HepG2 (cell line): ENCODE results near the gene NLRX1. TPM values are rescaled to one million over a fixed set of nuclear protein-coding genes. Genes with fewer than 3 reads are reported as not detected.
A peak's percentile ranks its signal among the peaks of the same experiment; 100 is the strongest.

Source experiments
- ELF1 ChIP-seq: sonication (generic); formaldehyde crosslinking; IDR thresholded peaks from 2 replicates; pipeline ENCODE4 v1.4.0; 2020; ENCODE audit warnings: missing genetic modification reagents
- MBNL3 ChIP-seq: fragments of 250-450 bp; sonication (Bioruptor Pico); conservative IDR thresholded peaks from 2 replicates; pipeline ENCODE4 v1.8.0; 2022; ENCODE audit warnings: mild to moderate bottlenecking, inconsistent platforms
- MXI1 ChIP-seq: IDR thresholded peaks from 3 replicates; pipeline ENCODE4 v1.6.1; 2012; ENCODE audit warnings: low read depth, low read length, inconsistent platforms, borderline replicate concordance
- NKX3-1 ChIP-seq: sonication (generic); formaldehyde crosslinking; IDR thresholded peaks from 2 replicates; pipeline ENCODE4 v1.5.0; 2020; ENCODE audit warnings: missing genetic modification reagents
- NPAS2 ChIP-seq: sonication (generic); formaldehyde crosslinking; IDR thresholded peaks from 2 replicates; pipeline ENCODE4 v1.8.0; 2022; ENCODE audit warnings: mild to moderate bottlenecking, missing genetic modification reagents, borderline replicate concordance
- PHF20 ChIP-seq: sonication (generic); formaldehyde crosslinking; IDR thresholded peaks from 2 replicates; pipeline ENCODE4 v1.5.0; 2020; ENCODE audit warnings: mild to moderate bottlenecking, missing genetic modification reagents
- RARA ChIP-seq: IDR thresholded peaks from 2 replicates; pipeline ENCODE4 v1.6.1; 2016; ENCODE audit warnings: missing genetic modification reagents, missing compliant biosample characterization
- SATB2 ChIP-seq: sonication (generic); formaldehyde crosslinking; IDR thresholded peaks from 2 replicates; pipeline ENCODE4 v1.5.0; 2020; ENCODE audit warnings: missing genetic modification reagents
- SMAD3 ChIP-seq: sonication (generic); formaldehyde crosslinking; IDR thresholded peaks from 2 replicates; pipeline ENCODE4 v1.4.0; 2020; ENCODE audit warnings: missing genetic modification reagents
- TAF1 ChIP-seq: sonication (generic); formaldehyde crosslinking; IDR thresholded peaks from 2 replicates; pipeline ENCODE4 v1.4.0; 2020; ENCODE audit warnings: missing genetic modification reagents
- ZNF17 ChIP-seq: sonication (generic); formaldehyde crosslinking; IDR thresholded peaks from 2 replicates; pipeline ENCODE4 v1.5.0; 2020; ENCODE audit warnings: mild to moderate bottlenecking, missing genetic modification reagents
- ZNF468 ChIP-seq: sonication (generic); formaldehyde crosslinking; IDR thresholded peaks from 2 replicates; pipeline ENCODE4 v1.8.0; 2022; ENCODE audit warnings: mild to moderate bottlenecking, moderate library complexity, missing genetic modification reagents
- ZNF775 ChIP-seq: sonication (generic); formaldehyde crosslinking; IDR thresholded peaks from 2 replicates; pipeline ENCODE4 v1.4.0; 2020; ENCODE audit warnings: missing genetic modification reagents, mild to moderate bottlenecking, moderate library complexity, borderline replicate concordance
- ZSCAN21 ChIP-seq: sonication (generic); formaldehyde crosslinking; IDR thresholded peaks from 2 replicates; pipeline ENCODE4 v1.8.0; 2022; ENCODE audit warnings: mild to moderate bottlenecking, missing genetic modification reagents, moderate library complexity, borderline replicate concordance
- polyA plus RNA-seq, 8 experiments: library from polyadenylated mRNA; depleted of rRNA in 3 of 8; stranded (reverse) in 7 of 8; unstranded in 1 of 8; fragments of >200 nt; fragmentation: Illumina TruSeq in 4 of 8; extraction: Trizol in 4 of 8; gene quantifications; 2 replicates each; pipeline versions ENCODE4 v1.2.1 to v1.2.3, GENCODE V29; 2011 to 2016; ENCODE audit warnings: low read depth in 4 of 8, missing spikeins in 1 of 8, mixed read lengths in 1 of 8; ENCODE audit not compliant: insufficient read depth in 1 of 8
- total RNA-seq, 5 experiments: library from RNA; depleted of rRNA; stranded (reverse); fragments of >200 nt; fragmentation: Illumina TruSeq; extraction: Trizol; gene quantifications; 2 replicates each; pipeline ENCODE4 v1.2.3, GENCODE V29; 2016; ENCODE audit warnings: low read depth in 1 of 5
- TF ChIP-seq, protein P1 (sequence below): sonication (generic); formaldehyde crosslinking; IDR thresholded peaks from 2 replicates; pipeline ENCODE4 v1.4.0; 2020; ENCODE audit warnings: missing genetic modification reagents
- TF ChIP-seq, protein P2 (sequence below): sonication (generic); formaldehyde crosslinking; IDR thresholded peaks from 2 replicates; pipeline ENCODE4 v1.8.1; 2022; ENCODE audit warnings: mild to moderate bottlenecking, missing genetic modification reagents
- TF ChIP-seq, protein P3 (sequence below): sonication (generic); formaldehyde crosslinking; IDR thresholded peaks from 2 replicates; pipeline ENCODE4 v1.4.0; 2020; ENCODE audit warnings: low read depth, mild to moderate bottlenecking, missing genetic modification reagents
- TF ChIP-seq, protein P4 (sequence below): sonication (generic); formaldehyde crosslinking; IDR thresholded peaks from 2 replicates; pipeline ENCODE4 v1.8.0; 2022; ENCODE audit warnings: low read depth, missing genetic modification reagents
- TF ChIP-seq, protein P5 (sequence below): sonication (generic); formaldehyde crosslinking; IDR thresholded peaks from 2 replicates; pipeline ENCODE4 v1.4.0; 2020; ENCODE audit warnings: mild to moderate bottlenecking, missing genetic modification reagents

NLRX1 gene
- total and polyA plus RNA-seq, 2 of the 13 experiments (the other 11 are each of a cell fraction or from before 2014, with no cell fraction given) = 8.7 to 11.0 TPM

DNA sequence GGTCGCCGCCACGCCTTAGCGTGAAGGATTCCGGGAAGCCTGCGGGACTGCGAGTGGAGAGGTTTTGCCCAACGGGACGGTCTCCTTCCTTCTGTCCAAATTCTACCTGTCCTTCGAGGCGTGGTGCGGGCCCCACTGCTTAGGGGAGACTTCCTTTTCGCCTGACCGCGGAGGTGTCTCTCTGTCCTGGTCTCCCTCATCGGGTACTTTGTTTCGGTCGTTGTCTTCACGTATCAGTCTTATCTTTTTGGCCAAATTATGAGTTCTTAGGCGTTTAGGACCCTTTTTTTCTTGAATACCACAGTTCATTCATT, 46.8 kb upstream of the NLRX1 start (continued):
- TF ChIP-seq, protein P1, sequence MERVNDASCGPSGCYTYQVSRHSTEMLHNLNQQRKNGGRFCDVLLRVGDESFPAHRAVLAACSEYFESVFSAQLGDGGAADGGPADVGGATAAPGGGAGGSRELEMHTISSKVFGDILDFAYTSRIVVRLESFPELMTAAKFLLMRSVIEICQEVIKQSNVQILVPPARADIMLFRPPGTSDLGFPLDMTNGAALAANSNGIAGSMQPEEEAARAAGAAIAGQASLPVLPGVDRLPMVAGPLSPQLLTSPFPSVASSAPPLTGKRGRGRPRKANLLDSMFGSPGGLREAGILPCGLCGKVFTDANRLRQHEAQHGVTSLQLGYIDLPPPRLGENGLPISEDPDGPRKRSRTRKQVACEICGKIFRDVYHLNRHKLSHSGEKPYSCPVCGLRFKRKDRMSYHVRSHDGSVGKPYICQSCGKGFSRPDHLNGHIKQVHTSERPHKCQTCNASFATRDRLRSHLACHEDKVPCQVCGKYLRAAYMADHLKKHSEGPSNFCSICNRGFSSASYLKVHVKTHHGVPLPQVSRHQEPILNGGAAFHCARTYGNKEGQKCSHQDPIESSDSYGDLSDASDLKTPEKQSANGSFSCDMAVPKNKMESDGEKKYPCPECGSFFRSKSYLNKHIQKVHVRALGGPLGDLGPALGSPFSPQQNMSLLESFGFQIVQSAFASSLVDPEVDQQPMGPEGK (CRISPR knock-in tag) = no peak
- TF ChIP-seq ZNF468 = no peak
- TF ChIP-seq SATB2 (CRISPR knock-in tag) = no peak
- no peak for TF ChIP-seq NKX3-1
- no peak for TF ChIP-seq NPAS2 (CRISPR knock-in tag)
- 0 out of 2 replicates have a peak, but pooled peaks have one; percentile 17 for TF ChIP-seq SMAD3 (CRISPR knock-in tag)
- no peak for TF ChIP-seq ELF1 (CRISPR knock-in tag)
- TF ChIP-seq, protein P2, sequence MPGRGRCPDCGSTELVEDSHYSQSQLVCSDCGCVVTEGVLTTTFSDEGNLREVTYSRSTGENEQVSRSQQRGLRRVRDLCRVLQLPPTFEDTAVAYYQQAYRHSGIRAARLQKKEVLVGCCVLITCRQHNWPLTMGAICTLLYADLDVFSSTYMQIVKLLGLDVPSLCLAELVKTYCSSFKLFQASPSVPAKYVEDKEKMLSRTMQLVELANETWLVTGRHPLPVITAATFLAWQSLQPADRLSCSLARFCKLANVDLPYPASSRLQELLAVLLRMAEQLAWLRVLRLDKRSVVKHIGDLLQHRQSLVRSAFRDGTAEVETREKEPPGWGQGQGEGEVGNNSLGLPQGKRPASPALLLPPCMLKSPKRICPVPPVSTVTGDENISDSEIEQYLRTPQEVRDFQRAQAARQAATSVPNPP = no peak
- TF ChIP-seq, protein P3, sequence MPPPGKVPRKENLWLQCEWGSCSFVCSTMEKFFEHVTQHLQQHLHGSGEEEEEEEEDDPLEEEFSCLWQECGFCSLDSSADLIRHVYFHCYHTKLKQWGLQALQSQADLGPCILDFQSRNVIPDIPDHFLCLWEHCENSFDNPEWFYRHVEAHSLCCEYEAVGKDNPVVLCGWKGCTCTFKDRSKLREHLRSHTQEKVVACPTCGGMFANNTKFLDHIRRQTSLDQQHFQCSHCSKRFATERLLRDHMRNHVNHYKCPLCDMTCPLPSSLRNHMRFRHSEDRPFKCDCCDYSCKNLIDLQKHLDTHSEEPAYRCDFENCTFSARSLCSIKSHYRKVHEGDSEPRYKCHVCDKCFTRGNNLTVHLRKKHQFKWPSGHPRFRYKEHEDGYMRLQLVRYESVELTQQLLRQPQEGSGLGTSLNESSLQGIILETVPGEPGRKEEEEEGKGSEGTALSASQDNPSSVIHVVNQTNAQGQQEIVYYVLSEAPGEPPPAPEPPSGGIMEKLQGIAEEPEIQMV (CRISPR knock-in tag) = no peak
- TF ChIP-seq MXI1 = no peak
- TF ChIP-seq, protein P4, sequence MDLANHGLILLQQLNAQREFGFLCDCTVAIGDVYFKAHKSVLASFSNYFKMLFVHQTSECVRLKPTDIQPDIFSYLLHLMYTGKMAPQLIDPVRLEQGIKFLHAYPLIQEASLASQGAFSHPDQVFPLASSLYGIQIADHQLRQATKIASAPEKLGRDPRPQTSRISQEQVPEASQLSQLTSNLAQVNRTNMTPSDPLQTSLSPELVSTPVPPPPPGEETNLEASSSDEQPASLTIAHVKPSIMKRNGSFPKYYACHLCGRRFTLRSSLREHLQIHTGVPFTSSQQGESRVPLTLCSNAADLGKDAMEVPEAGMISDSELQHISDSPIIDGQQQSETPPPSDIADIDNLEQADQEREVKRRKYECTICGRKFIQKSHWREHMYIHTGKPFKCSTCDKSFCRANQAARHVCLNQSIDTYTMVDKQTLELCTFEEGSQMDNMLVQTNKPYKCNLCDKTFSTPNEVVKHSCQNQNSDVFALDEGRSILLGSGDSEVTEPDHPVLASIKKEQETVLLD (CRISPR knock-in tag) = no peak
- TF ChIP-seq RARA = no peak
- TF ChIP-seq, protein P5, sequence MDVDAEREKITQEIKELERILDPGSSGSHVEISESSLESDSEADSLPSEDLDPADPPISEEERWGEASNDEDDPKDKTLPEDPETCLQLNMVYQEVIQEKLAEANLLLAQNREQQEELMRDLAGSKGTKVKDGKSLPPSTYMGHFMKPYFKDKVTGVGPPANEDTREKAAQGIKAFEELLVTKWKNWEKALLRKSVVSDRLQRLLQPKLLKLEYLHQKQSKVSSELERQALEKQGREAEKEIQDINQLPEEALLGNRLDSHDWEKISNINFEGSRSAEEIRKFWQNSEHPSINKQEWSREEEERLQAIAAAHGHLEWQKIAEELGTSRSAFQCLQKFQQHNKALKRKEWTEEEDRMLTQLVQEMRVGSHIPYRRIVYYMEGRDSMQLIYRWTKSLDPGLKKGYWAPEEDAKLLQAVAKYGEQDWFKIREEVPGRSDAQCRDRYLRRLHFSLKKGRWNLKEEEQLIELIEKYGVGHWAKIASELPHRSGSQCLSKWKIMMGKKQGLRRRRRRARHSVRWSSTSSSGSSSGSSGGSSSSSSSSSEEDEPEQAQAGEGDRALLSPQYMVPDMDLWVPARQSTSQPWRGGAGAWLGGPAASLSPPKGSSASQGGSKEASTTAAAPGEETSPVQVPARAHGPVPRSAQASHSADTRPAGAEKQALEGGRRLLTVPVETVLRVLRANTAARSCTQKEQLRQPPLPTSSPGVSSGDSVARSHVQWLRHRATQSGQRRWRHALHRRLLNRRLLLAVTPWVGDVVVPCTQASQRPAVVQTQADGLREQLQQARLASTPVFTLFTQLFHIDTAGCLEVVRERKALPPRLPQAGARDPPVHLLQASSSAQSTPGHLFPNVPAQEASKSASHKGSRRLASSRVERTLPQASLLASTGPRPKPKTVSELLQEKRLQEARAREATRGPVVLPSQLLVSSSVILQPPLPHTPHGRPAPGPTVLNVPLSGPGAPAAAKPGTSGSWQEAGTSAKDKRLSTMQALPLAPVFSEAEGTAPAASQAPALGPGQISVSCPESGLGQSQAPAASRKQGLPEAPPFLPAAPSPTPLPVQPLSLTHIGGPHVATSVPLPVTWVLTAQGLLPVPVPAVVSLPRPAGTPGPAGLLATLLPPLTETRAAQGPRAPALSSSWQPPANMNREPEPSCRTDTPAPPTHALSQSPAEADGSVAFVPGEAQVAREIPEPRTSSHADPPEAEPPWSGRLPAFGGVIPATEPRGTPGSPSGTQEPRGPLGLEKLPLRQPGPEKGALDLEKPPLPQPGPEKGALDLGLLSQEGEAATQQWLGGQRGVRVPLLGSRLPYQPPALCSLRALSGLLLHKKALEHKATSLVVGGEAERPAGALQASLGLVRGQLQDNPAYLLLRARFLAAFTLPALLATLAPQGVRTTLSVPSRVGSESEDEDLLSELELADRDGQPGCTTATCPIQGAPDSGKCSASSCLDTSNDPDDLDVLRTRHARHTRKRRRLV (CRISPR knock-in tag) = peak; percentile 50; the same call in 1 of the 2 replicates
- no peak for TF ChIP-seq PHF20
- no peak for TF ChIP-seq MBNL3 (CRISPR knock-in tag)
- no peak for TF ChIP-seq ZNF775 (CRISPR knock-in tag)
- TF ChIP-seq ZNF17 (CRISPR knock-in tag) = no peak
- no peak for TF ChIP-seq ZSCAN21 (CRISPR knock-in tag)
- TF ChIP-seq TAF1 = no peak
